ACHN (cell line): Measurements from ENCODE around the gene PORCN.
A peak's percentile ranks its signal among the peaks of the same experiment; 100 is the strongest.

Source experiments
- DNase-seq: peaks from one replicate; pipeline ENCODE4 v3.0.0-alpha.2; 2015
- in situ Hi-C: cut with HindIII; loops from 2 replicates; pipeline ENCODE4 v1.10.0; 2017; ENCODE audit warnings: low sequenced_read_pairs, low pct_ligation_motif_present, low pct_unique_long_range_greater_than_20kb

Gene PORCN

DNA sequence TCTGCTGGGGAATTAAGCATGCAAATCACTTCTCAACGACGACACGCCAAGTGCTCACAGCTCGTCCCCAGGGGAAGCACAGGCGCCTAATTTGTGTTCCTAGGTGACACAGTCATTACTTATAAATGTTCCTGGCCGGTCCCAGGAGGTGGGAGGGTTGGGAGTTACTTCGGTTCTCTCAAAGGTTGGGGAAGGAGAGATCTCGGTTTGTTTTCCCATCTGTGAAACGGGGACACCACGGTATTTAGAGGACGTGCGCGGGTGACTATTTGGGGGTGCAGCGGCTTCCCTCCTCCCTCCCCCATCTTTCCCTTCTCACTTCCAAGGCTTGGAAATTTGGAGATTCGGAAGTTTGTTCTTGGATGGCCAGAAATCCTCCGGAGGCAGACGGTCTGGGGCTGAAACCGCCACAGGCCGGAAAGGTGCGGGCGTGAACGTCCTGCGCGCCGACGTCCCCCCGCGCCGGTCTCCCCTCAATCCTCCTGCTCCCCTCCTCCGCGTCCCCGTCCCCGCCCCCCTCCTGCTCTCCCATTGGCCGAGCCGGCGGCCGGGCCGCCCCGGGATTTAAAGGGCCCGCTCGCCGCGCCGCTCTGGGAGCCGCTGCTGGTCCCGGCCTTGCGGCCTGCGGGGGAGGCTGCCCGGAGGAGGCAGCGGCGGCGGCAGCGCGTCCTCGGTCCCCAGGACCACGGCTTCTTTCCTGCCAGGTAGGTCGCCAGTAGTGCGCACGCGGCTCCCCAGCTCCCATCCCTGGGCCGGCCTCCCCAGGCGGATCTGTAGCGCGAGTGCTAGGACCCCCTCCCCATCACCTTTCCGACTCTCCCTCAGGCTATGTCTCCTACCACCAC lies at the start of gene PORCN:
Gene PORCN (plus strand): TSS at position 593 of the 845 bp plus-strand sequence. CDS start 829 bp downstream, outside the sequence.
- in situ Hi-C loops = no loop called here
- DNase-seq = peak; percentile 60

DNA sequence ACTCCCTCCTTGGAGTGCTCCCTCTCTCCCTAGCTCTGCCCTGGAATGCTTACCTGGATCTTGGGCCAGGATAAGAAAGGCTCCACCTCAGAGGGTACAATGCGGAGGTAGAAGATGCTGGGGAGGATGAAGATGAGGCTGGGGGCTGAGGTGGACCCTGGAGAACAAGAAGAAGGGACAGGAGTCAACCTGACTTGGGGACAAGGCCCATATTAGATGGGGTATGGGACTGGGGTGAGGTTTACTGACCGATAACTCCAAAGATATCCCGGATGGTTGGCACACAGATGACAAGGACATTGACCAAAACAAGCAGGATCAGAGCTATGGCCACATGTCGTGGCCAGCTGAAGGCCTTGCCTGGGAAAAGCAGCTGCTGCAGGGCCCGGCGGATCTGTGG lies 49.3 kb upstream of the PORCN start:
- in situ Hi-C loops = no loop called here

DNA sequence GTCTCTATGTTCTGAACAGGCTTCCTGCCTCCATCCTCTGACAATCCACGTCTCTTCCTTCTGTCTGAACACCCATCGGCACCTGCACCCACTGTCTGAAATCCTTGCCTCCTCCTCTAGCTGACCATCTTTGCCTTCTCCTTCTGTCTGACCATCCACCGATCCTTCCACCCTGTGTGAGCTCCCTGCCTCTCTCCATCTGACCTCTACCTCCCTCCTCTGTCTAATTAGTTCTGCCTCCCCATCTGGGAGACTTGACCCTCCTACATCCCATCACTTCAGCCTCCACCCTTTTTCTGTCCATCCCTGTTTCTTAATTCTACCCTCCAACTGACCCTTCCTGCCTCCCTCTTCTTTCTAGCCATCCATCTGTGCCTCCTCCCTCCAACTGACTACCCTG lies 48.8 kb upstream of the PORCN start:
- no peak for DNase-seq
- in situ Hi-C loops = no loop called here

More for the DNA sequence above, 49.3 kb upstream of the PORCN start:
- no peak for DNase-seq

DNA sequence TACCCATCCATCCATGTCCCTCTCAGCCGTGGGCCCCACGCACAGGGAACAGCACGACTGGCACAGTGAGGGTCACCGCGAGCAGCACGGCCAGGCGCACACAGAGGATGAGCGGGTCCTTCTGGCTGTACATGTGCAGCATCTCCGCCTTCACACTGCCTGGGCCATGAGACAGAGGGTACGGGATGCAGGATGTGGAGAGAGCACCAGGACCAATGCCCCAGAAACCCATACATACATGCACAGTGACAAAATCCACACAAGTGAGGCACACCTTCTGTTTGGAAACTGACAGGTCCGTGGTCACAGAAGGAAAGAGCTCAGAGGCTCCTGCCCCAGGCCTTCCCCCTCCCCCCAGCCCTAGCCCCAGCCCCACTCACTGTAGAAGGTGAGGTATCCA lies 48.2 kb upstream of the PORCN start:
- in situ Hi-C loops = no loop called here
- DNase-seq = no peak

DNA sequence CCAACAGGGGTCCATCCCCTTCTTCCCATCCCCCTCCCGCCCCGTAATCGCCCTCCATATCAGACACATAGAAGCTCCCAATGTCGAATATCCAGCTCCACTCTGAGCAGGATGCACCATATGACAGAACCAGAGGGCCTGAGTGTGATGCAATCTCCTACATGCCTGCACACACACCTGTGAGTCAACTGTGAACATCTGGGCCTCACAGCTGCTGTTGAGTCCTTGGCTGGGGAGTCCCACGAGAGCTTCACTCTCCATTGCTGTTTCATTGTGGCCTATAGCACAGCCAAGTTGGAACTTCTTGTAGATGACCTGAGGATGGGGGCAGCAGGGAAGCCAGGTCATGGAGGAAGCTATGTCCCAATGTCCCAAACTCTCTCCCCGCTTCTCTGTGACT lies 47.0 kb upstream of the PORCN start:
- DNase-seq = no peak
- in situ Hi-C loops = no loop called here

DNA sequence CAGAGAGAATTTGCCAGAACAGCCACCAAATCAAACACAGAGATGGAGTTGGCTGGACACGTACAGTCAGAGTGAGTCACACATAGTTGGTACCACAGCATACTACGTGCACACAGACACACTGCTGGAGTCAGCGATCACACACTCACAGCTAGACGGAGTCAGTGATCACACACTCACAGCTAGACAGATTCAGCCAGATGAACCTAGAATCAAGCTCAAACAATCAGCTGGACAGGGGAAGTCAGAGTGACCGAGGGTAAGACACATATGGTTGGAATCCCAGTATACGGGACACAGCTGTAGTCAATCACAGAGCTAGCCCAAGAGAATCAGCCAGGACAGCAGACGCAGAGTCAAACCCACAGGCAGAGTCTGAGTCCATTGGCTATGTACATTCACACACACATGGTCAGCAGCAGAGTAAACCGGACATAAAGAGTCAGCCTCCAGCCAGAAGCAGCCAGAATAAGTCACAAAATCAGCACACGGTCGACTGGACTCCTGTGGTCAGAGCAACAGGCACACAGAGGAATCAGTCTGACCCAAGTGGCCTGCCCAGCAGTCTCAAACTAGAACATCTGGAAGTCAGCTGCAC lies 43.4 kb upstream of the PORCN start:
- in situ Hi-C loops = no loop called here
- DNase-seq = peak; percentile 16

DNA sequence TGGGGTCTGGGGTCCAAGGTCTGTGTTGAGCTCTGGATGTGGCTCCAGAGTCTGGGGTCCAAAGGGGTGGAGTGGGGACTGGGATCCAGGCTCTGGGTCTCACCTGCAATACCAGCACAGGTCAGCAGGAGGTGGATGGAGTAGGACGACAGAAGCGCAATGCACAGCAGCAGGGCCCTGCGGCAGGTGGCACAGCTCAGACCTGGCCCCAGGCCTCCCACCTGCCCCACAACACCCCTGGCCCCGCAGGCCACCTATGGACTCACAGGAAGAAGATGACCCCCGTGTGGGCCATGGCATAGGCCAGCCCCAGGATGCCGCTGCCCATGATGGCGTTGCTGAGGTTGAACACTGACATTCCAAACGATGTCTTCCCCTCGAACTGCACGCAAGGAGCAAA lies 42.1 kb upstream of the PORCN start:
- in situ Hi-C loops = no loop called here
- DNase-seq = no peak

DNA sequence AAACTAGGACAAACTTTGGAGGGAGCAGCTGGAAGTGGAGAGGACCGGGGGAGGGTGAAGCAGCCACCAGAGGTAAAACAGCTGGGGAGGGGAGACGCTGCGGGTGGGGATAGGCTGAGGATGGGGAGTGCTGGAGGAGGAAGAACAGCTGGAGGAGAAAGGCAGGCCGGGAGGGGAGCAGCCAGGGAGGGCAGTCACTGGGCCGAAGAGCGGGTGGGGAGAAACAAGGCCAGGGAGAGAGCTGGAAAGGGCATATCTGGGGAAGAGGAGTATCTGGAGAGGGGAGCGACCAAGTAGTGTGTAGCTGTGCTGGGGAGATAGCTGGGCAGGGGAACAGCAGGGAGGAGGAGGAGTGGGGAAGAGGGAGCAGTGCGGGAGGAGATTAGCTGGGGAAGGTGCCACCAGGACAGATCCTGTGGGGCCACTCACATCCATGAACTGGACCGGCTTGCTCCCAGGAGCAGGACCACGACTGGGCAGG lies 41.5 kb upstream of the PORCN start:
- in situ Hi-C loops = no loop called here
- no peak for DNase-seq

DNA sequence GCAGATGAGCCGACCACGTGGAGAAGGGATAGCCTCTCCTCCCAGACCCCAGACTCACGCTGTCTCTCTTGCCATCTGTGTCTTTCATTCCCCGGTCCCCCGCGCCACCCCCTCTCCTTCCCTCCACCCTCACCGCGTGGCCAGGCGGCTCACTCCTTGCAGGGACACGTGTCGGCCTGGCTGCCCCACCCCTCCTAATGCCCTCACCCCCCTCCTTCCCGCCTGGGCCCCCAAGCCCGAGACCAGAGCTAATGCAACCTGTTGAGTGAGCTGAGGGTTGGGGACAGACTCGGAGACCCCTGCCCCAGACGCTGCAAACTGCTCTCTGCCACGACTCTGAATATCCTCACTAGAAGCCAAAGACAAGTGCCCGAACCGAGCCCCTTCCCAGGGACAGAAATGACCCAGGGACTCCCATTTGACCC lies 40.5 kb upstream of the PORCN start:
- DNase-seq = no peak
- in situ Hi-C loops = no loop called here

DNA sequence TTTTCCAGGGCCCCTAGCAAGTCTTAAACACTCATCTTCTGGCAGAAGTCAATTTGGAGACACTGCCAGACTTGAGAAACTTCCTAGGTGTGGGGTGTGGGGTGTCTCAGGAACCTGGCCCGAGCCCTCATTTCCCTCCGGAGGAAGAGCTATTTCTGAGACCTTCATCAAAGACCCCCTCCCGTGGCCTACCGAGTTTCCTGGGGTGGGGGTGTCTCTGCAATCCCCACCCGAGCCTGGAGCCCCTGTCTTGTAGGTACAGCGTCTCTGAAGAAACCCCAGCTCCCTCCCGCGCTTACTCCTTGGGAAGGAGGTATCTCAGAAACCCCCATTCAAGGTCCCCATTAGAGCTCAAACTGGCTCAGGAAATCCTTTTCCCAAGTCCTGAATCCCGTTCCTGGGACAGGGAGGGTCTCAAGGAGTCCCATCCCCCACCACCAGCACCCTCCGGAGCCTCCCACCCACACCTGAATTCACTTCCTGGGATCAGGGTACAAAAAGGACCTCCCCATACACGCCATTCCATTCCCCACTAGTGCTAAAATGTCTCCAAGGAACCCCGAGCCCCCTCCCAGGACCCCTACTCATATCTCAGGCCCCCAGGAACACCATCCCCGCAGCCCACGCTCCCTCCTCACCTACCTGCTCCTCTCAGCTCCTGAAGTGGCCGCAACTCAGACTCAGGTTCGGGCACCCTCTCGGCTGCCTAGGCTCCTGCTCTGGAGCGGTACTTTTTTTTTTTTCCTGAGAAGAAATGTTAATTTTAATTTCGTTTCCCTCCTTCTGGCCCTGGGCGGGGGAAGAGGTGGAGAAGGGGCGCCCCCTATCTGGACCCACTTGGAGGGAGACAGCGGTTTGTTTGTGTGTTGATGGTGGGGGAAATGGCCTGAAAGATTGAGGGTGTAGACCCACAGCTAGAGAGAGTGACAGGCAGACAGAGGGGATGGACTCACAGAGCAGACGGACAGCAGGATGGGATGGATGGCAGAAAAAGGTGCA lies 39.8 kb upstream of the PORCN start:
- in situ Hi-C loops = no loop called here
- no peak for DNase-seq

DNA sequence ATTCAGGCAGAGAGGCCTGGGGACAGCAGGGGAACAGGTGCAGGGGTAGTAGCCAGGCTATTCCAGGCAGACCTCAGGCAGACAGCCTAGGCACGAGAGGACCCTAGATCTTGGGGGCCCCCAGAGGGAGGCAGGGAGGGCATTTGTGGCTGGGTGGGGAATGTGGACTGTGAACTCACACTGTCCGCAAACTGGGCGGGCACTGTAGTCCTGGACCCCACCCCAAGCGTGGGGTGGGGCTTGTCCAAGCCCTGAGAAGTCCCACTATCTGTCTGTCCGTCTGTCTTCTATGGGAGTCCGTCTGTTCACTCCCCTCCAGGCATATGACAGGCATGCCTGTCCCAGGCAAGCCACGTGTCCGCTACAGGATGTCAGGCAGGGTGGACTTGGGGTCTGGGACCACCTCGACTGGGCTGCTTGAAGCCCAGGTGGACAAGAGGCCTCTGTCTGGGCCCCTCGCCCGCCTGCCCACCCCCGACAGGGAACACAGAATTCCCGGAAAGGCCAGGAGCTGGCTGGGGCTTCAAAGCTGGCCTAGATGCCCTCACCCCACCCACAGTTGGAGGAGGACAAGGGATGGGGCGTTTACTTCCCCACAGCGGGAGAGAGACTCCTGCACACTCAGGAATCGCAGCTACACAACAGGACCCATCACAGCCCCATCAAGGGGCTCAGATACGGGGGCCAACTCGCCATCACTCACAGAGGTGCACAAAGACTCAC lies 38.5 kb upstream of the PORCN start, which contains the start of gene SLC38A5:
Gene SLC38A5 (minus strand): TSS at position 151 of the 723 bp plus-strand sequence. CDS start 2,336 bp downstream, outside the sequence.
- in situ Hi-C loops = no loop called here
- DNase-seq = no peak

DNA sequence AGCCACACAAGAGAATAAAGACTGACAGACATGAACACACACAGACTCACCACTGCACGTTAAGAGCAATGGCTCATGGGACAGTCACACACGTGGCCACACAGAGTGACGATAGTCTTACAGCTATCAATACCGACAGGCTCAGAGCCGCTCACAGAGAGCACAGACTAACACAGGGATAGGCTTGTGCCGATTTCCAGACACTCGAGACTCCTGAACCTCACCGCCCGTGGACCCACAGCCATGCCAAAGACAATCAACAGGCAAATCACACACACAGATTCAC lies 38.0 kb upstream of the PORCN start:
- no peak for DNase-seq
- in situ Hi-C loops = no loop called here

DNA sequence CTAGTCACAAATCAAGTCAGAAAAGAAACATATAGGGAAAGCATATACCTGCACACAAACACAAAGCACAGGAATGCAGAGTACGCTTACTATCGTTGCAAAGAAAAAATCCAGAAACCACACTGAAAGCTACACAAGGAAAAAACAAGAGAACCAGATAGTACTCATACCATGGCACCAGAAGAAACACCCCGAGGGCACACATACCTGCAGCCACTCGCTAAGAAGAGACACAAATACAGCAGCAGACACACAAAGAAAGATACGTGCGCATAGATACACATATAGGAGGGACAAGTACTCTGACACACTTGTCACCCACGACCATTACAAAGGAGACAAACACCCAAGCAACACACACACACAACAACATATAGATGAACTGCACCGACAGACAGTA lies 37.3 kb upstream of the PORCN start:
- no peak for DNase-seq
- in situ Hi-C loops = no loop called here

DNA sequence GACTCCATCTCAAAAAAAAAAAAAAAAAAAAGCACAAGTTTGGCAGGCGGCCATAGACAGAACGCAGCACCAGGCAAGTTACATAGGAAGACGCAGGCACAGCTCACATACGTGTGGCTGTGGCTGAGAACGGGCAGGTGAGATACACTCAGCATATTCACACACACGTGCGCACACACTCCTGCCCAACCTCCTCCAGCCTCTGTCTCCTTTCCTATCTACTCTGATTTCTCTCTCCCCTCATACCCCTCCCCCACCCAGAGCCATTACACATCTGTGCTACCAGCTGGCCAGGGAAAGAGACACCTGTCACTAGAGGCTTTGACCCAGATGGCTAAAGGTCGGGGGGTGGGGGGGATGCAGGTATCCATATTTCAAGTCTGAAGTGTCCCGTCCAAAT lies 36.6 kb upstream of the PORCN start:
- DNase-seq = no peak
- in situ Hi-C loops = no loop called here

DNA sequence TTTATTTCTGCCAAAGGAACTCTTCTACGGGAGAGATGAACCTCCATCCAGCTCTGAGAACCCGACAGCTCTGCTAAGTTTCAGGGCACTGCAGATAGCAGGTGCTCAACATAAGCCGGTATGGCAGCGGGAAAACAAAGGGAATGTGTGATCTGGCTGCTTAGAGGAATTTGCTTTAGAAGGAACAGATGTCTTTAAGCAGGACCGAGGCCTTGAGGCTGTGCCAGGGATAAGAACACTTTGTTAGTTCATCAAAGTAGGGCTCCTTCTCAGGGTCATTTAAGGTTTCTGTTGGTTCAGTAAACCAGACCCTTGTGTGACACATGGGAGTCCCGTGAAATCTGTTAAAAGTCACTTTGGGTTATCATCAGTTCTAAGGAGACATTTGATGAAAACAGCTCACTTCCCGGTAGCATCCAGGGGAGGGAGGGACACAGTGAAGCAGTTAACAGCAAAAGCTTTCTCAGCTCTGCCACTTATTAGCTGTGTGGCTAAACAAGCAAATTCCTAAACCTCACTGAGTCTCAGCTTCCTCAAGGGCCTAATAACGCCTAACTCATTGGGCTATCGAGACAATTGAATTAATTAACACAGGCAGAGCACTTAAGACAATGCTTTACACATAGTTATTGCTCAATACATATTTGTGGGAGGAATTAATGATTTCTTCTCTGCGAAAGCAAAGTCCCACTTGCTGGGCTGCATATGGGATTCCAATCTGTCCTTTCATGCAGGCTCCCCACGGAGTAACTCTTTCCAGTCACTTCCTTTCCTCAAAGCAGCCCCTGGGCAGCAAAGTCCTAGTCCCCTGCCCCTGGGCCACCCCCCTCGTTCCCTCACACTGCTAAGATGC lies 35.7 kb upstream of the PORCN start:
- DNase-seq = no peak
- in situ Hi-C loops = no loop called here

DNA sequence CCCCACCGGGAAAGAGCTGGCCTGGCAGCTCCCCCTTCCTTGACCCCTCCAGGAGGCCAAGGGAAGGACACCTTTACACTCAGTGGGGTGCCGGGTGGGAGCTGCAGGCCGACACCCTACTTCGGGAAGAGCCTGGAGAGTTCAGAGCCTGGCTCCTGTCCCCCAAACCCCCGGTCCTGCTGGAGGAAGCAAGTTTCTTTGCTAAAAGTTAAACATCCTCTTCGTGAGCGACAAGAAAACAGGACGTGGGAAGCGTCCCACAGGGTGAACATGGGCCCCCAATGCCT lies 35.1 kb upstream of the PORCN start:
- in situ Hi-C loops = no loop called here
- no peak for DNase-seq

DNA sequence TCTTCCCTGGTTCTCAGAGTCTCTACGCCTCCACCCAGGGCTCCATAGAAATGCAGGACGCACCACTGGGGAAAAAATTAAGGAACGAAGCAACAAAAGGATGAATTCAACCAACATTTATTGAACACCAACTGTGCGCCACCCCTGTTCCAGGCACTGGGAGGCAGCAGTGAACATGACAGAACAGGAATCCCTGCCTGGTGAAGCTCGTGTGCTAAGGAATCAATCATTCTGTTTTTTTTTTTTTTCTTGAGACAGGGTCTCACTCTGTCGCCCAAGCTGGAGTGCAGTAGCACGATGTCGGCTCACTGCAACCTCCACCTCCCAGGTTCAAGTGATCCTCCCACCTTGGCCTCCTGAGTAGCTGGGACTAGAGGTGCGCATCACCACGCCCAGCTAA lies 34.7 kb upstream of the PORCN start:
- in situ Hi-C loops = no loop called here
- peak; percentile 19 for DNase-seq

DNA sequence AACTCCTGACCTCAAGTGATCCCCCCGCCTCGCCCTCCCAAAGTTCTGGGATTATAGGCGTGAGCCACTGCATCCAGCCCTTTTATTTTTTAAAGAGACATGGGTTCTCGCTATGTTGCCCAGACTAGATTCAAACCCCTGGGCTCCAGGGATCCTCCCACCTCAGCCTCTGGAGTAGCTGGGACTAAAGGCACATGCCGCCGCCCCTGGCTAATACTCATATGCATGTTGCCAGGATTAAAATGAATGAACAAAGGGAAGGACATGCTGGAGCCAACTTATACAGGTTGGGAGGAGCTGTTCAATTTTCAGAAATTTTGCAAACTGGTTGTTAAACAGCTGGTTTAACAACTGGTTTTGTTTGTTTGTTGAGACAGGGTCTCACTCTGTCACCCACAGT lies 34.2 kb upstream of the PORCN start:
- DNase-seq = no peak
- in situ Hi-C loops = no loop called here
